ENCODE results near the gene MYO5B.

MYO5B gene

DNA sequence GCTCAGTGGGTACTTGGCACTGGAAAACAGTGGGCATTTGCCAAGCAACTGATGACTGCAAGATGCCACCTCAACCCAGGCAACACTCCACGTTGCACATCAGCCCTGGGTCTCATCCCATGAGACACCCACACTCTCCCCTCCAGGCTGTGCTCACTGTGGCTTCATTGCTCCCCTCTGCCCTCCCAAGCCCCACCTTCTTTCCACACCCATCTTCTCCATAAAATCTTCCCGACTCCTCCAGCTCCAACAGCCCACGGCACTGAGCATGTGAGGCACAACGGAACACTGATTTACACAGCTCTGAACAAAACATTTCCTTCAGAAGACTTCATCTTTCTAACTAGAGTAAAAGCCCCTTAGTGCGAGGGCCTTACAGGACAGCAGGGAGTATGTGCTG is 263.8 kb downstream of the MYO5B start:
- Histone ChIP-seq H3K27me3 (ENCODE audit: control insufficient read depth, insufficient read depth, low read length) (no peaks in the 10 kb centered on the region), H3K9ac (ENCODE audit: low read length) (no peak overlapping the region), H3K4me3 (ENCODE audit: low read length) (no peak overlapping the region), H3K36me3 (ENCODE audit: control insufficient read depth, insufficient read depth, low read length) (no peaks in the 10 kb centered on the region), H3K27ac (ENCODE audit: low read depth, low read length) (no peak overlapping the region), H3K4me1 (ENCODE audit: control insufficient read depth, insufficient read depth, low read length) (no peaks in the 10 kb centered on the region)

DNA sequence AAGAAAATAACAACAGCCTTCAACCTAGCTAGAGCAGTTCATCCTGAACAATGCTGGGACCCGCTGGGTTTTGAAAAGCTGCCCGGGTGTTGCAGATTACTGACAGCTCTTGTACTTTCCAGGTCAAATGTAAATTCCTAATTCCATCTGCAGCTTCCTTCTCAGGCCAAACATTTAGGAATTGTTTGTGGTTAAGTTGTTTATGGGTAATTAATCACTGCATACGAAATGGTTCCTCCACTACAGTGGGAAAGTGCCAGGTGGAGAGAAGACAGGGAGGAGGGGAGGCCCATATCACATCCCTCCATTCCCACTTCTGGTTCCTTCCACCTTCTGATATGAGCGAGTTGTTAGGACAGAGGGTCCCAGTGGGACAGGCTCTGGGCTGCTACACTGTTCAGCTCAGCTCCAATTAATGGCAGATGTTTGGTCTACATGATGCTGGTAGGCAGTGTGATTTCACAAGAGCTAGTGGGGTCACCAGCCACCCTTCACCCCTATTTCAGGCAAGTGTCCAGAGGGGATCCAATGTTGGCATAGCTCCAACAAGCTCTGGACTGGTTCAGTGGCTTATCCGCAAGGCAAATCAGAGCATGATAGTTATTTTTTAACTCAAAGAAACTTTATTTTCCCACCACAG is 268.7 kb downstream of the MYO5B start:
- H3K9ac ChIP-seq (ENCODE audit: low read length) = no peak overlapping the region
- H3K4me3 ChIP-seq (ENCODE audit: low read length) = no peak overlapping the region
- no peaks in the 10 kb centered on the region for H3K4me1 ChIP-seq (ENCODE audit: control insufficient read depth, insufficient read depth, low read length)
- no peaks in the 10 kb centered on the region for H3K27me3 ChIP-seq (ENCODE audit: control insufficient read depth, insufficient read depth, low read length)
- H3K36me3 ChIP-seq (ENCODE audit: control insufficient read depth, insufficient read depth, low read length) = no peaks in the 10 kb centered on the region
- no peak overlapping the region for H3K27ac ChIP-seq (ENCODE audit: low read depth, low read length)

DNA sequence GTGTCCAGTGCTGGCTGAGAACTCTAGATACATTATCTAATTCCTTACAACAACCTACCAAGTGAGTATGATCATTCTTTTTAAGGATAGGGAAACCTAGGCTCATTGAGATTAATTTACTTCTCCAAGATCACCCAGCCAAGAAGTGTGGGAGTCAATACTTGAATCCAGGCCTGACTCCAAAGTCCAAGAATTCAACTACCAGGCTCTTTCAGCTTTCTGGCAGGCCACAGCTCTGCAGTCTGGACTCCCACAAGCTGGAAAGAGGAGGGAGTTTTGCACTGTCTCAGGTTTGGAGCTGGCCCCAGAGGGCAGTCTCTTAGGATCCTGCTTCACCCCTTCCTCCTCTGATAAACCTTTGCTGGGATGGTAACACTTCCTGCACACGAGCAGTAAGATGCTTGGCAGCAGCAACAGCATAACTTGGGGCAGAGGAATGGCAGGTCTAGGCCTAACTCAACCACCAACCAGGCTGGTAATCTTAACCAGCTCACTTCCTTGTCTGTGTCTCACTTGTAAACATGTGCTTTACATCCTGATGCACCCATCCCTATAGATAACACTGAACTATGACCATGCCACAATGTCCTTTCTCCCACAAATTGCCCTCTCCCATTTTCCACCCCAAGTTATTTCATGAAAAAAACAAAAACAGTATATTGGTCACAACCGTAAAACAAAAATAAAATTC is 270.5 kb downstream of the MYO5B start:
- Histone ChIP-seq H3K27me3 (ENCODE audit: control insufficient read depth, insufficient read depth, low read length) (no peaks in the 10 kb centered on the region), H3K36me3 (ENCODE audit: control insufficient read depth, insufficient read depth, low read length) (no peaks in the 10 kb centered on the region), H3K9ac (ENCODE audit: low read length) (no peak overlapping the region), H3K4me1 (ENCODE audit: control insufficient read depth, insufficient read depth, low read length) (no peaks in the 10 kb centered on the region), H3K27ac (ENCODE audit: low read depth, low read length) (no peak overlapping the region), H3K4me3 (ENCODE audit: low read length) (no peak overlapping the region)

DNA sequence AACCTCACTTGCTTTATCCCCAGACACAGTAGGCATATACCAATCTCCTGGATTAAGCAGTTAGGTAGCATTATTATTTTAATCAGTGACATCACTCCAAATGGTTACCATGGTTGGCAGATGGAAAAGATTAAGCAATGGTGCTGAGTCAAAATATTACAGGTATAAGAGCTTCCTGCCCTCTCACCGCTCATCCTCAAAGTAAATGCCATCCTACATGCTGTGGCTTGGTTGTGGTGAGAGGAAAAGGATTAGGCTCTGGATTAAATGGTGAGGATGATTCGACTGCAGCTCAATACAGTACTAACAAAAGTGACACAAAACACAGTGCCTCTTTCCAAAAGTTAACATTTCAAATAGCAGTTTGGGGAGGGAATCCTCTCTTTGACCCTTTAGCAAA is 272.7 kb downstream of the MYO5B start:
- no peak overlapping the region for H3K27ac ChIP-seq (ENCODE audit: low read depth, low read length)
- H3K4me1 ChIP-seq (ENCODE audit: control insufficient read depth, insufficient read depth, low read length) = no peaks in the 10 kb centered on the region
- no peak overlapping the region for H3K9ac ChIP-seq (ENCODE audit: low read length)
- H3K27me3 ChIP-seq (ENCODE audit: control insufficient read depth, insufficient read depth, low read length) = no peaks in the 10 kb centered on the region
- H3K4me3 ChIP-seq (ENCODE audit: low read length) = no peak overlapping the region
- no peaks in the 10 kb centered on the region for H3K36me3 ChIP-seq (ENCODE audit: control insufficient read depth, insufficient read depth, low read length)

DNA sequence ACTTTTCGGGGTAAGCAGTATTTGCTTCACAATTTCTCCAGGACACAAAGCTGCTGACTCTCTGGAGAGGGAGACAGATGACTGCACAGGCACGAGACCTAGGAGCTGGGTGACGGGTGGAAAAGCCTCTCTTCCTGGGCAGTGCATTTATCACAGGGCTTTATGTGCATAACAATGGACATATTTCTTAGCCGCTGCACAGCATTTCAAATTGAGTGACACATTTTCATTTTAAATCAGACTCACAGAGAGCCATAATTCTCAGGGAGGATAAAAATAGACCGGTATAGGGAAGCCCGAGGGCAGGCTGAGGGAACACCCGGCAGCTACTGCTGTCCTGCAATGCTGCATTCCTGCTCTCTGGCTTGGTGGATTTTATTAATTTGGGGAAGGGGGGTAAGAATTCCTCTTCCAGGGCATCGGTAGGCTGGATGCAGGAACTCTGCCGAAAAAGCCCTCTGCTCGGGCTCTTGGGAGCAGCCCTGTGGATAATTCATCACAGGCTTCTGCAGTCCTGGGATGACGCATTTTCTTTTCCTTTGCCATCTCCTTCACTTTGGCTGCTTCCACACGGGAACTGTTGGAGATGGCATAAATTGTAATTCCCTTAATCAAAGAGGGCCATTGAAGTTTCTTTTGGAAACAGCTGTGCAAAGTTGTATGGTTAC is 273.5 kb downstream of the MYO5B start:
- Histone ChIP-seq H3K27me3 (ENCODE audit: control insufficient read depth, insufficient read depth, low read length) (no peaks in the 10 kb centered on the region), H3K9ac (ENCODE audit: low read length) (no peak overlapping the region), H3K27ac (ENCODE audit: low read depth, low read length) (no peak overlapping the region), H3K4me1 (ENCODE audit: control insufficient read depth, insufficient read depth, low read length) (no peaks in the 10 kb centered on the region), H3K4me3 (ENCODE audit: low read length) (no peak overlapping the region), H3K36me3 (ENCODE audit: control insufficient read depth, insufficient read depth, low read length) (no peaks in the 10 kb centered on the region)

DNA sequence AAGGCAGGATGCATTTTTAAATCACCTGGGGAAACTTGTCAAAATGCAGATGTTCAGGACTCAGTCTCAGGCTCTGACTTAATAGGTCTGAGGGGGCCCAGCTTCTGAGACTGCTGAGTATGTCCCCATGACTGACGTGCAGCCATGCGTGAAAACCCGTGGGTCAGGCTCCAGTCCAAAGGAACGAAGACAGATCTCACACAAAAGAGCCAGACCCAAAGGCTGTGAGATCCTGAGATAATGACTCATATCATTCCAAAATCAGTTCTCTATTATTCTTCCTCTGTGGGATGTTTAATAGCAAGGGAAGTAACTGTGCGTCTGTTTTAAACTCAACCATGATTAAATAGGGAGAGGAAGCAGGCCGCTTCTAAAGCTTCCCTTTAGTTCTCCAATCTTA is 274.2 kb downstream of the MYO5B start:
- Histone ChIP-seq H3K27ac (ENCODE audit: low read depth, low read length) (no peak overlapping the region), H3K9ac (ENCODE audit: low read length) (no peak overlapping the region), H3K4me3 (ENCODE audit: low read length) (no peak overlapping the region), H3K36me3 (ENCODE audit: control insufficient read depth, insufficient read depth, low read length) (no peaks in the 10 kb centered on the region), H3K27me3 (ENCODE audit: control insufficient read depth, insufficient read depth, low read length) (no peaks in the 10 kb centered on the region), H3K4me1 (ENCODE audit: control insufficient read depth, insufficient read depth, low read length) (no peaks in the 10 kb centered on the region)

DNA sequence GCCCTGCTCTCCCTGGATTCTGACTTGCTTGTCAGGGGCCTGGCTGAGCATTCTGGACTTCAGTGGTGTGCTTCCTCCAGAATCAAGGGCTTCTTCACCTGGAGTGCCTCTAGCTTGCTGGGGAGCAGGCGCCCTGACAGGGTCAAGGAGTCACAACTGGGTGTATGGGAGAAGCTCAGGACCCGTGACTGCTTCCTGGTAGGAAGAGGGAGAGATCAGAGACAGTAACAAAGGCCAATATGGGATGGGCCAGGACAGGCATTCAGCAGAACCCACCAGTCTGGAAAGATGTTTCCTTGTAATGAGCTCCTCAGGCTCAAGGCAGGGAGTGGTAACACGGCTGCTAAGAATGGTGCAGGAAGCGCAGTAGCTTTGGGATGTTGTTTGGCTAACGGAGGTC is 277.2 kb downstream of the MYO5B start:
- Histone ChIP-seq H3K9ac (ENCODE audit: low read length) (no peak overlapping the region), H3K36me3 (ENCODE audit: control insufficient read depth, insufficient read depth, low read length) (no peaks in the 10 kb centered on the region), H3K4me1 (ENCODE audit: control insufficient read depth, insufficient read depth, low read length) (no peaks in the 10 kb centered on the region), H3K27me3 (ENCODE audit: control insufficient read depth, insufficient read depth, low read length) (no peaks in the 10 kb centered on the region), H3K27ac (ENCODE audit: low read depth, low read length) (no peak overlapping the region), H3K4me3 (ENCODE audit: low read length) (no peak overlapping the region)

DNA sequence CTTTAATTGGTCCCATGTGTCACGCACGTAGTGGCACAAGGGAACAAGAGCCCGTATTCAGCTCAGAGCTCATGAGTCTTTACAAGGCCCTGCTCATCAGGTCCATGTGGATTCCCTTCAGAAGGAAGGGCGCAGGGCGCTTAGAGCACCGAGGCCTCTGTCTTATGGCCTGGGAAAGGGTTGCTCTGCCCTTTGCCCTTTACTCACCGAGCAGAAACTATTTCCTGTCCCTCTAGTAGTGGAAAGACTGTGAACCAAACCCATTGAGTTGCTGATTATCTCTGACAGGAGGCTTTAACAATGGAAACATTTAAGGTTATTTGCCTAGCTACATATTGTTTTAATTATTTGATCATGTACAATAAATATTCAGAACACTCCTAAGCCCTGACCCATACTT is 279.6 kb downstream of the MYO5B start:
- no peaks in the 10 kb centered on the region for H3K27me3 ChIP-seq (ENCODE audit: control insufficient read depth, insufficient read depth, low read length)
- H3K36me3 ChIP-seq (ENCODE audit: control insufficient read depth, insufficient read depth, low read length) = no peaks in the 10 kb centered on the region
- H3K4me3 ChIP-seq (ENCODE audit: low read length) = no peak overlapping the region
- no peaks in the 10 kb centered on the region for H3K4me1 ChIP-seq (ENCODE audit: control insufficient read depth, insufficient read depth, low read length)
- no peak overlapping the region for H3K9ac ChIP-seq (ENCODE audit: low read length)
- no peak overlapping the region for H3K27ac ChIP-seq (ENCODE audit: low read depth, low read length)

DNA sequence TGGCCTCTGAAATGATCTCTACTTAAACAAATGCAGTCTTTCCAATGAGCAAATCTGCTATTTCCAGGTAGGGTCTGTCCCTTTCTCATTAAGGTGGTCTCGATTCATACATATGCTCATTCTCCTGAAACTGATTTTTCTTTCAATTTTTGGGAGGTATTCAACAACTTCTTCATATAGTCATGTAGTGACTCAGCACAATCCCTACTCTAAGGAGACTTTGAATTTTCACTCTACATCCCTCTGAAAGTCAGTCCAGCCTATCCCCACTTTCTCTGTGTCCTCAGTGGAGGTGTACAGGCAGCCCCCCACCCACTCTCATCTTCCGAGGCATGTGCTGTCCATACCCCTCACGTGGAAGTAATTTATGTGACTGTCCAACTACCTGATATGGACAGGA is 281.7 kb downstream of the MYO5B start:
- Histone ChIP-seq H3K27me3 (ENCODE audit: control insufficient read depth, insufficient read depth, low read length) (no peaks in the 10 kb centered on the region), H3K9ac (ENCODE audit: low read length) (no peak overlapping the region), H3K4me3 (ENCODE audit: low read length) (no peak overlapping the region), H3K27ac (ENCODE audit: low read depth, low read length) (no peak overlapping the region), H3K4me1 (ENCODE audit: control insufficient read depth, insufficient read depth, low read length) (no peaks in the 10 kb centered on the region), H3K36me3 (ENCODE audit: control insufficient read depth, insufficient read depth, low read length) (no peaks in the 10 kb centered on the region)

DNA sequence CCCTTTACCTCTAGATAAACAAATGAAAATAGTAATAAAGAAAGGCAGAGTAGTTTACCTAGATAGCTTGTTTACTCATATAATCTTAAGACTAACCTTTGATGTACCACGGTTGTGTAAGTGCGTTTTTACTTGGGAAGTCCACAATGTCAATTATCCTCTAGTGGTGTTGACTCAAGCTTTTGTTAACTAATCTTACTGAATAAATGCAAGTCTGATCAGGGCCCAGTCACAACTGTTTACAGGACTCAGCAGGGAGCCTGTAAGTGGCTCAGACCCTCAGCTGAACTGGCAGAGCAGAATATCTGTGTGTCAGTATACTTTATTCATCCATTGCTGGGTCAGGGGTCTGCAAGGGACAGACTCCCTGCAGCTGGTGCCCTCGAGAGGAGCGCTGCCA is 283.5 kb downstream of the MYO5B start:
- Histone ChIP-seq H3K4me1 (ENCODE audit: control insufficient read depth, insufficient read depth, low read length) (no peaks in the 10 kb centered on the region), H3K9ac (ENCODE audit: low read length) (no peak overlapping the region), H3K27me3 (ENCODE audit: control insufficient read depth, insufficient read depth, low read length) (no peaks in the 10 kb centered on the region), H3K4me3 (ENCODE audit: low read length) (no peak overlapping the region), H3K27ac (ENCODE audit: low read depth, low read length) (no peak overlapping the region), H3K36me3 (ENCODE audit: control insufficient read depth, insufficient read depth, low read length) (no peaks in the 10 kb centered on the region)

DNA sequence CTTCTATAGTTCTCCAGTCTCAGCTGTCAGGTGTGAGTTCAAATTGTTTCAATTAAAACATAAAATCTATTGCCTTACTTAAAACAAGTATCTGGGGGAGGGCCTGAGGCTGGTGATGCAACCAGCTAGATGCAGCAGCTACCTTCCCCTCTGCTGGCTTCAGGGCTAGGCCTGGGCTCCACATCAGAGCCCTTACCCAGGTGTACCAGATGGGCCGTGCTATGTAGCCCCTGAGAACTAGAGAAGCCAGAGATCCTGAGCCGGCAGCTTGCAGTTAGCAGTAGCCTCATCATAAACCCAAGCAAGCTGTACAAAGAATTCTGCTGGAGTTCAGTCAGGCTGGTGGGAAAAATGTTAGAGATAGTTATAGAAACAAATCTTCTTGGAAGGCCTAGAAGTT is 284.0 kb downstream of the MYO5B start:
- H3K4me3 ChIP-seq (ENCODE audit: low read length) = no peak overlapping the region
- no peak overlapping the region for H3K9ac ChIP-seq (ENCODE audit: low read length)
- no peaks in the 10 kb centered on the region for H3K36me3 ChIP-seq (ENCODE audit: control insufficient read depth, insufficient read depth, low read length)
- no peaks in the 10 kb centered on the region for H3K27me3 ChIP-seq (ENCODE audit: control insufficient read depth, insufficient read depth, low read length)
- H3K27ac ChIP-seq (ENCODE audit: low read depth, low read length) = no peak overlapping the region
- H3K4me1 ChIP-seq (ENCODE audit: control insufficient read depth, insufficient read depth, low read length) = no peaks in the 10 kb centered on the region

DNA sequence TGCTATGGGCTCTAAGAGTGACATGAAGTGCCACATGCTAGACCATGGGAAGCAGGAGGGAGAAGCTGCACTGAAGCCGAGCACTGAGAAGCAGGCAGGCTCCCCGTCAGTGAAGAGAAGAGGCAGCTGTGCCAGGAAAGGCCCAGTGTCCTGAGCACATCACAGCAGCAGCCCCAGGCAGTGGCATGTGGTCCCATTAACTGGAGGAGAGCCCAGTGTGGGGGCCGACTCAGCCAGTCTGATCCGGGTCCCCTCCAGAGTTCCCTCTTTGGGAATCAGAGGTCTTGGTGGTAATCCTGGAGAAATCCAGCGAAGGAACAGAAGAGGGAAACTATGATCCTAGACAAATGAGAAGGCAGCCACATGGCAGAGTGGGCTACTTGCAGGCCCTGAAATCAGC is 284.9 kb downstream of the MYO5B start:
- H3K4me1 ChIP-seq (ENCODE audit: control insufficient read depth, insufficient read depth, low read length) = no peaks in the 10 kb centered on the region
- H3K27ac ChIP-seq (ENCODE audit: low read depth, low read length) = no peak overlapping the region
- no peak overlapping the region for H3K4me3 ChIP-seq (ENCODE audit: low read length)
- H3K9ac ChIP-seq (ENCODE audit: low read length) = no peak overlapping the region
- H3K36me3 ChIP-seq (ENCODE audit: control insufficient read depth, insufficient read depth, low read length) = no peaks in the 10 kb centered on the region
- no peaks in the 10 kb centered on the region for H3K27me3 ChIP-seq (ENCODE audit: control insufficient read depth, insufficient read depth, low read length)

Data from rectal smooth muscle tissue (tissue), 1 donor.